Bladder microvascular endothelial cell (primary cell): ENCODE results near the gene KLK14. TPM values are rescaled to one million over a fixed set of nuclear protein-coding genes. Genes with fewer than 3 reads are reported as not detected.

Experiments
- total RNA-seq: library from RNA; depleted of rRNA; stranded (reverse); fragments of >200 nt; gene quantifications from 2 replicates; pipeline ENCODE4 v1.2.3, GENCODE V29; 2014

Gene KLK14, protein sequence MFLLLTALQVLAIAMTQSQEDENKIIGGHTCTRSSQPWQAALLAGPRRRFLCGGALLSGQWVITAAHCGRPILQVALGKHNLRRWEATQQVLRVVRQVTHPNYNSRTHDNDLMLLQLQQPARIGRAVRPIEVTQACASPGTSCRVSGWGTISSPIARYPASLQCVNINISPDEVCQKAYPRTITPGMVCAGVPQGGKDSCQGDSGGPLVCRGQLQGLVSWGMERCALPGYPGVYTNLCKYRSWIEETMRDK
- total RNA-seq: not detected in 2 replicates

DNA sequence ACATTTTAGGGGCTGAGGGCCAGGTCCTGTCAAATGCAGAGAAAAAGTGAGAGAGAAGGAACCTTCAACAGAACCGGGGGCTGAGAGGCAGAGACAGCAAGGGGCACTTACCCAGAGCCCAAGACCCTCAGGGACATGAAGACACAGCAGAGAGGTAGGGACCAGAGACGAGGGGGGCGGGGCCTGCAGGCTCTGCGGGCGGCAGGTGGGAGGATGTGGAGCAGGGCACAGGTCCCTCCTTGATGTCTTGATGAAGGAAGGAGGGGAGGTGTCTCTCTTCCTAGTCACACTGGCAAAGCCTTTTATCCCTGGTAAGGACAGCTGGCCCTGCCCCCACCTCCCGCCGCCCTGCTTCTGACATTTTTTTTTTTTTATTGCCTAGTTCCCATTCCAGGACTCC is at the start of gene KLK14:
Gene KLK14 (minus strand): TSS at position 277 of the 400 bp plus-strand sequence. CDS start 273 bp downstream, at position 4.

DNA sequence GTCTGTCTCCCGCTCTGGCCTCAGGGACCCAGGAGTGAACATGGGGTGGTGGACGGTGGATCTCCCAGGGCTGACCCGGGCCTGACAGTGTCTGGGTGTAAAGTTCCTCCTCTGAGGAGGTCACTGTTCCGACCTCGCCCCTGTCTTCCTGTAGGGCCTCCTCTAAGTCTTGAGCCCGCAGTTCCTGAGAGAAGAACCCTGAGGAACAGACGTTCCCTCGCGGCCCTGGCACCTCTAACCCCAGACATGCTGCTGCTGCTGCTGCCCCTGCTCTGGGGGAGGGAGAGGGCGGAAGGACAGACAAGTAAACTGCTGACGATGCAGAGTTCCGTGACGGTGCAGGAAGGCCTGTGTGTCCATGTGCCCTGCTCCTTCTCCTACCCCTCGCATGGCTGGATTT is 42.0 kb upstream of the KLK14 start, which contains the start of gene SIGLEC9:
Gene SIGLEC9 (plus strand): TSS at position 178 of the 400 bp plus-strand sequence. CDS start 69 bp downstream, at position 247.

DNA sequence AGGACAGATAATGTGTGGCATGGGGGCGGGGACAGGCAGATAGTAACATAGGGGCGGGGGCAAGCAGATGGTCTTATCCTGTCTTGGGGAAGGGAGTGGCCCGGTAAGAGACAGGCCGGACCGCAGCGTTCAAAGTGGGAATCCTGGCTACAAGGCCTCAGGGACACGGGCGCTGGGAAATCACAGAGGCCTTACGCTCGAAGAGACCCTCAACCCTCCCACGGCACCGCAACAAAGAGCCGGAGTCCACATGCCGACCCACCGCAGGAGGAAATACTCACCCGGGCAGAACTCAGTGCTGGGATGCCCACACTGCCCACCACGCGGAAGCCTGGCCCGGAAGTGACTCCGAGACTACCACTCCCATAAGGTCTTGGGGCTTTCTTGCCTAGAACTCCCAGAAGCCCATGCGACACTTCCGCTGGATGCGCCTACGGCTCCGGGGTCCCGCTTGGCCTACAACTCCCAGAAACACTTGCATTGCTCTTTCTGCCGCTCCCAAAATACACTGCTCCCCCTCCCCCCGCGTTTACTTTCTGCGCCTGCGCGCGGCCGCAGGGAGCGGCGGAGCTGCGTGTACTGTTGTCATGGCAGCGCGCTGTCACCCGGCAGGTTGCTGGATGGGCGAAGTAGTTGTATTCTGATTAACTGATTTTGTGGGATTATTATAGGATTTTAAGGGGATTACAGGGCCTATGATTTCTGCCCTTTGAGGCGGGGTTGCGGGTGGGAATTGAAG is 25.5 kb upstream of the KLK14 start, which contains the start of gene CTU1:
Gene CTU1 (minus strand): TSS at position 344 of the 739 bp plus-strand sequence. CDS start 3,840 bp downstream, outside the sequence.

DNA sequence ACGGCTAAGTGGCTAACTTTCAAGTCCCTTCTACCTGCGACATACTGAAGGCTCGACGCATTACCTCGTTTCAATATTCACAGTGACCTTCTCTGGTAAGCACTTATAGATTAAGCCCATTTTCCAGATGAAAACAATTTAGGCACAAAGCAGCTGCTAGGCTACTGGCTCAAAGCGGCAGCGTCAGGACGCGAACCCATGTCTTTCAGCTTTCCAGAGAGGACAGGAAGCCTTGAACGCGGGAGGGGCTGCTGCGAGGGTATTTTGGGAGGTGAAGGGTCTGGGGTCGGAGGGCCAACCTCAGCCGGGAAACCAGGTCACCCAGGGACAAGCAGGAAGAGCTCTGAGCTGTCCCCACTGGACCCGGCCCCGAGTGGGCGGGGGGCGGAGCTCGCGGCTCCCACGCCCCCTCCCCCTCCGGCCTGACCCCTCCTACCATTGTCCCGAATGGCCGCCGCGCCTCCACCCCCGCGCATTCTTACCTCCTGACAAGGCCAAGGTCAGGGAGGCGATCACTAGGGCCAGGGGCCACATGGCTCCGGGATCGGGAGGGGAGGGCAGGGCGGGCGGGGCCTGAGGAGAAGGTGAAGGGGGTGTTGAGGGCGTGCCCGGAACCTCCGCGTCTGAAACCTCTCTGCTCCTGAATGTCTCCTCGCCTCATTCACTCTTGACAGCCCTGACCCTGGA is 18.0 kb downstream of the KLK14 start, which contains the start of gene KLK13:
Gene KLK13 (minus strand): TSS at position 559 of the 687 bp plus-strand sequence. CDS start 25 bp downstream, at position 534.

DNA sequence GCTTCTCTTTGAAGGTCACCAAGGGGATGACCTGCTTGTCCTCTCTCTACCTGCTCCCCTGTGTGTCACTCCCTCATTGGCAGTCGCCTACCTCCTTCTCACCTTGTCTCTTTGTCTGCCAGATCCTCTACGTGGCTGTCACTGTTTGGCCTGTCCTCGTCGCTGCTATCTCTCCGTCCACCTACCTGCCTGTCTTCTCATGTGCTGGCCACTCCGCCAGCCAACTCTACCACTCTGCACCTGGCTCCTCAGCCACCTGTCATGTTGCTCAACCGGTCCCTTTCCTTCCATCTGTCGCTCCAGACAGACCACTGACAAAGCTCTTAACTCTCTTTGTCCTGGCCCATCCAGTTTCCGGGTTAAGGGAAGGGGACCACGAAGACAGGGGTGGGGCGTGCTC is 48.0 kb downstream of the KLK14 start, which contains the start of gene KLK12:
Gene KLK12 (minus strand): TSS at position 299 of the 400 bp plus-strand sequence. CDS start 381 bp downstream, outside the sequence.

Other genes starting within 250 kb of the KLK14 start
- not detected in 2 replicates for gene KLK15, start 249.3 kb downstream of the KLK14 start, total RNA-seq
- gene KLK3, start 228.0 kb downstream of the KLK14 start, total RNA-seq: 0.16 TPM in 1 of 2 replicates, not detected in the other
- gene KLK2, start 209.4 kb downstream of the KLK14 start, total RNA-seq: not detected in 2 replicates
- gene KLK4, start 171.5 kb downstream of the KLK14 start, total RNA-seq: not detected in 2 replicates
- gene KLK5, start 129.8 kb downstream of the KLK14 start, total RNA-seq: not detected in 2 replicates
- not detected in 2 replicates for gene KLK6, start 113.3 kb downstream of the KLK14 start, total RNA-seq
- not detected in 2 replicates for gene KLK7, start 99.0 kb downstream of the KLK14 start, total RNA-seq
- under 0.01 TPM in 1 of 2 replicates, not detected in the other for gene KLK8, start 81.3 kb downstream of the KLK14 start, total RNA-seq
- gene KLK10, start 63.2 kb downstream of the KLK14 start, total RNA-seq: 2.3 TPM in 1 of 2 replicates, not detected in the other
- not detected in 2 replicates for gene KLK11, start 56.3 kb downstream of the KLK14 start, total RNA-seq
- gene KLK12, start 47.9 kb downstream of the KLK14 start, total RNA-seq: not detected in 2 replicates
- not detected in 2 replicates for gene KLK13, start 17.8 kb downstream of the KLK14 start, total RNA-seq
- gene CTU1, start 25.5 kb upstream of the KLK14 start, total RNA-seq: 3.9 and 5.4 TPM in 2 replicates
- gene SIGLEC9, start 42.0 kb upstream of the KLK14 start, total RNA-seq: 0.06 TPM in 1 of 2 replicates, not detected in the other
- gene SIGLEC7, start 59.4 kb upstream of the KLK14 start, total RNA-seq: not detected in 2 replicates
- not detected in 2 replicates for gene CD33, start 142.2 kb upstream of the KLK14 start, total RNA-seq
- gene SIGLECL1, start 168.2 kb upstream of the KLK14 start, total RNA-seq: not detected in 2 replicates
- gene IGLON5, start 228.8 kb upstream of the KLK14 start, total RNA-seq: not detected in 2 replicates